Activated CD8-positive, alpha-beta T cell treated with anti-CD3 and anti-CD28 coated beads for 36 hours (primary cell): ENCODE data around the gene MARCHF9. TPM values are rescaled to one million over a fixed set of nuclear protein-coding genes. Genes with fewer than 3 reads are reported as not detected.

Experiments
- ATAC-seq: fragments of 200-7000 bp; cut with Tn5 transposase; one replicate; pipeline ENCODE4 v1.10.0; 2021; ENCODE audit warnings: mild to moderate bottlenecking, moderate library complexity
- CTCF ChIA-PET: fragments of 350-600 bp; sonication (Branson Sonifier 250); formaldehyde crosslinking; loops from one replicate; lab custom pipeline; 2021; ENCODE audit warnings: antibody characterized with exemption; lab: Charles Lee
- POLR2A ChIA-PET: fragments of 350-600 bp; sonication (Branson Sonifier 250); formaldehyde crosslinking; loops from one replicate; lab custom pipeline; 2021; ENCODE audit warnings: antibody characterized with exemption; lab: Charles Lee
- DNase-seq: peaks from one replicate; pipeline ENCODE4 v3.0.0-alpha.2; 2020
- H3K27ac Mint-ChIP-seq: one replicate; pipeline ENCODE4 v1.8.0; 2021; ENCODE audit warnings: mild to moderate bottlenecking, mixed read lengths
- H3K27me3 Mint-ChIP-seq: one replicate; pipeline ENCODE4 v1.8.0; 2021; ENCODE audit warnings: mixed read lengths
- H3K36me3 Mint-ChIP-seq: one replicate; pipeline ENCODE4 v1.8.0; 2021; ENCODE audit warnings: low read depth, mixed read lengths
- H3K4me1 Mint-ChIP-seq: one replicate; pipeline ENCODE4 v1.8.0; 2021; ENCODE audit warnings: low read depth, mixed read lengths
- H3K4me3 Mint-ChIP-seq: one replicate; pipeline ENCODE4 v1.8.0; 2021; ENCODE audit warnings: mild to moderate bottlenecking, moderate library complexity, mixed read lengths
- H3K9me3 Mint-ChIP-seq: one replicate; pipeline ENCODE4 v1.8.0; 2021; ENCODE audit warnings: mixed read lengths
- CTCF ChIP-seq: fragments of 200-600 bp; IDR thresholded peaks from one replicate; pipeline ENCODE4 v1.8.0; 2022; ENCODE audit warnings: antibody characterized with exemption, mild to moderate bottlenecking
- intact Hi-C: fragments of 100-400 bp; cut with micrococcal nuclease; formaldehyde crosslinking; loops from one replicate; pipeline ENCODE4 v1.10.0; 2022
- total RNA-seq, 2 experiments: library from RNA; stranded (reverse); gene quantifications; one replicate each; pipeline ENCODE4 v1.2.3, GENCODE V29; 2021

The MARCHF9 gene
- total RNA-seq, 2 experiments from 2014 or later = 23.4 to 24.3 TPM

- Mint-ChIP-seq H3K9me3 (no peaks in the 10 kb centered on the region), H3K27ac (peak overlapping the region; percentile 46), H3K27me3 (no peaks in the 10 kb centered on the region), H3K36me3 (peaks cover 20% of the 10 kb centered on the region), H3K4me1 (peaks cover 27% of the 10 kb centered on the region), H3K4me3 (no peak overlapping the region)
- ATAC-seq (no peak), DNase-seq (no peak)
- TF ChIP-seq CTCF = no peak
- ChIA-PET POLR2A (interaction anchor here (0.6 to 1.2 kb wide), 3 partner anchors 12 to 329 kb away, joined by 3 to 4 read pairs (median 3); no protein-coding TSS in a partner anchor), CTCF (interaction anchor here (1.2 to 1.5 kb wide), 3 partner anchors 13 to 24 kb away, joined by 3 to 4 read pairs (median 4); no protein-coding TSS in a partner anchor)
- intact Hi-C loops = no loop called here
Observed at GRCh38 chr12:57735952-57736740, 18.8 kb upstream of the MARCHF9 start.

GRCh38 chr12:57736741-57737466, 18.0 kb upstream of the MARCHF9 start:
- no peak for TF ChIP-seq CTCF
- no peaks in the 10 kb centered on the region for H3K27me3 Mint-ChIP-seq
- H3K9me3 Mint-ChIP-seq = no peaks in the 10 kb centered on the region
- intact Hi-C loops = no loop called here
- DNase-seq = no peak
- no peak for ATAC-seq
- H3K36me3 Mint-ChIP-seq = peaks cover 22% of the 10 kb centered on the region
- ChIA-PET POLR2A (interaction anchor here (0.6 to 0.8 kb wide), 3 partner anchors 12 to 330 kb away, joined by 3 read pairs; no protein-coding TSS in a partner anchor), CTCF (interaction anchor here (1.2 to 1.4 kb wide), 2 partner anchors 13 to 20 kb away, joined by 3 to 4 read pairs; no protein-coding TSS in a partner anchor)
- peaks cover 30% of the 10 kb centered on the region for H3K4me1 Mint-ChIP-seq
- peak overlapping the region; percentile 46 for H3K27ac Mint-ChIP-seq
- no peak overlapping the region for H3K4me3 Mint-ChIP-seq

- Mint-ChIP-seq H3K27ac (no peak overlapping the region), H3K4me3 (no peak overlapping the region), H3K9me3 (no peaks in the 10 kb centered on the region), H3K4me1 (peaks cover 34% of the 10 kb centered on the region), H3K27me3 (no peaks in the 10 kb centered on the region), H3K36me3 (peaks cover 17% of the 10 kb centered on the region)
- ChIA-PET CTCF (no interaction called here), POLR2A (interaction anchor here (0.6 kb wide), 1 partner anchor 18 kb away, joined by 3 read pairs; no protein-coding TSS in a partner anchor)
- TF ChIP-seq CTCF = no peak
- DNase-seq = no peak
- intact Hi-C loops = no loop called here
- no peak for ATAC-seq
Observed at GRCh38 chr12:57737467-57738460, 17.1 kb upstream of the MARCHF9 start.

GRCh38 chr12:57738661-57739237, 16.2 kb upstream of the MARCHF9 start, which contains the start of gene AGAP2:
Gene AGAP2 (minus strand): TSS chr12:57738742. CDS start chr12:57738246, 496 bp downstream.
- TF ChIP-seq CTCF = no peak
- DNase-seq (no peak), ATAC-seq (no peak)
- peak within 1 kb of the TSS; percentile 69 for H3K27ac Mint-ChIP-seq
- peaks cover 14% of the 10 kb centered on the region for H3K36me3 Mint-ChIP-seq
- H3K4me1 Mint-ChIP-seq = peaks cover 35% of the 10 kb centered on the region
- CTCF ChIA-PET = interaction anchor here (1.0 to 1.3 kb wide), 2 partner anchors 18 to 155 kb away, joined by 3 read pairs; no protein-coding TSS in a partner anchor
- intact Hi-C loops = no loop called here
- no peaks in the 10 kb centered on the region for H3K27me3 Mint-ChIP-seq
- H3K4me3 Mint-ChIP-seq = peak within 1 kb of the TSS; percentile 98
- H3K9me3 Mint-ChIP-seq = no peaks in the 10 kb centered on the region
- POLR2A ChIA-PET = no interaction called here
